HG03095 (cell line): ENCODE measurements around the gene TPGS1.

Experiments used
- ATAC-seq: cut with Tn5 transposase; IDR thresholded peaks from one replicate; pipeline ENCODE4 v1.9.1; 2021; ENCODE audit warnings: moderate library complexity; ENCODE audit not compliant: unreplicated experiment

The TPGS1 gene

DNA sequence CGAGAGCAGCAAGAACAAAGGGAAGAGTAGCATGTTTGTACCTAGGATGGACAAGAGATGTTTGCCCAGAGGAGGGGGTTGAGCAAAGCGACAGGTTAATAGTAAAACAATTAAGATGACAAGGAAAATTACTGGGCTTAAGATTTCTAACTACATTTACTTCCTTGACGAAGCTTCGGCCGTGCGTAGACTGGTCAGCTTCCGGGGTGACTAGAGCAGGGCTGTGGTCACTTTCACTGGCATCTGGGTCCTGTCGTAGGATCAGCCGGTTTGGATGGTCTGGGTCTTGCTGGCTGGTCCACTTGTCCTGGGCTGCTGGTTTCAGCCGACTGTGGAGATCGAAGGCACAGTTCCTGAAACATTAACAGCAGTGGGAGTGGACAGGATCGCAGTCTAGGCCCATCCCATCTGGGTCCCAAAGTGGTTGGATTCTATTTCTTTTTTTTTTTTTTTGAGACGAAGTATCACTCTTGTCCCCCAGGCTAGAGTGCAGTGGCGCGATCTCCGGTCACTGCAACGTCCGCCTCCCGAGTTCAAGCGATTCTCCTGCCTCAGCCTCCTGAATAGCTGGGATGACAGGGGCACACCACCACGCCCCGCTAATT is 60.1 kb downstream of the TPGS1 start:
- ATAC-seq: no peak
